ENCODE results near the gene LHX1.

DNA sequence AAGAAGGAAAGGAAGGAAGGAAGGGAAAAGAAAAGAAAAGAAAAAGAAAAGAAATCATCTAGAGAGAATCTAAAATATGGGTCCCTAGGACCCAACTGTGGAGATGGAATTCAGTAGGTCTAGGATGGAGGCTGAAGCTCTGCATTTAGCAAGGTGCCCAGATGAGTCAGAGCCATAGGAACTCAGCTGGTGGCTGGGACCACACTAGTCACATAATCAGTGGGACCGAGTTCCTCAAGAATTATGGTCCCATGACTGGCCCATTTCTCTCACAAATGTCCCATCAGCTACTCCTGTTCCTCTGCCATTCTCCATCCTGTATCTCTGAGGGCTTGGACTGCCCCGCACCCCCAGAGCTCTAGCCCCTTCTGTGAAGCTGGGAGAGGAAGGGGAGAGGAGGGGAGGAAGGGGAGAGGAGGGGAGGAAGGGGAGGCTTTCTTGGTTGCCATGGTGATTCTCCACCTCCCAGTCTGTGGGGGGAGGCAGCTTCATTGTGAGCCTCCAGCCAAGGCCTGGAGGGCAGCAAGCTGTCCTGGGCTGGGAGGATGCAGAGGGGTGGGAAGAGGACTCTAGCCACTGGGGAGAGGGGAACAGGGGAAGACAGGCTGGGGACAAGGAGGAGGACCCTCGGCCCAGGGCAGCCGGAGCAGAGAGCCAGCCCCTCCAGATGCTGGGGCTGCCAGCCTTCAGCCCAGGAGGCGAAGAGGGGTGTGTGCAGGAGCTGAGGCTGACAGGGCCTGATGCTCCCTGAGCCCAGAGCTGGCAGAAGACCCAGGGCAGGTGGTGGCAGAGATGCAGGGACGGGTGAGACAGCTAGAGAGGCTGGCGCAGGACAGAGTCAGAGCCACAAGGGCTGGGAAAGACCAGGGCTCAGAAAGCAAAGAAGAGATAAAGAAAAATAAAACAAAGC lies 37.8 kb upstream of the LHX1 start:
- no peak for TF ChIP-seq JUN (IDR thresholded peaks at IDR 0.05; ENCODE audit: low read depth, low read length)
- no peak for TF ChIP-seq YY1 (IDR thresholded peaks at IDR 0.05; ENCODE audit: low read depth, low read length)
- TF ChIP-seq, protein P1, sequence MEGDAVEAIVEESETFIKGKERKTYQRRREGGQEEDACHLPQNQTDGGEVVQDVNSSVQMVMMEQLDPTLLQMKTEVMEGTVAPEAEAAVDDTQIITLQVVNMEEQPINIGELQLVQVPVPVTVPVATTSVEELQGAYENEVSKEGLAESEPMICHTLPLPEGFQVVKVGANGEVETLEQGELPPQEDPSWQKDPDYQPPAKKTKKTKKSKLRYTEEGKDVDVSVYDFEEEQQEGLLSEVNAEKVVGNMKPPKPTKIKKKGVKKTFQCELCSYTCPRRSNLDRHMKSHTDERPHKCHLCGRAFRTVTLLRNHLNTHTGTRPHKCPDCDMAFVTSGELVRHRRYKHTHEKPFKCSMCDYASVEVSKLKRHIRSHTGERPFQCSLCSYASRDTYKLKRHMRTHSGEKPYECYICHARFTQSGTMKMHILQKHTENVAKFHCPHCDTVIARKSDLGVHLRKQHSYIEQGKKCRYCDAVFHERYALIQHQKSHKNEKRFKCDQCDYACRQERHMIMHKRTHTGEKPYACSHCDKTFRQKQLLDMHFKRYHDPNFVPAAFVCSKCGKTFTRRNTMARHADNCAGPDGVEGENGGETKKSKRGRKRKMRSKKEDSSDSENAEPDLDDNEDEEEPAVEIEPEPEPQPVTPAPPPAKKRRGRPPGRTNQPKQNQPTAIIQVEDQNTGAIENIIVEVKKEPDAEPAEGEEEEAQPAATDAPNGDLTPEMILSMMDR (IDR thresholded peaks at IDR 0.05; ENCODE audit: control extremely low read depth in 1 of 3, insufficient read depth in 1 of 3, low read depth in 1 of 3, low read length in 3 of 3), result no peak
- TF ChIP-seq EZH2 (IDR thresholded peaks at IDR 0.05; ENCODE audit: low read depth, low read length, severe bottlenecking), result no peak
- no peak for TF ChIP-seq POLR2AphosphoS5 (IDR thresholded peaks at IDR 0.05; ENCODE audit: low read depth, low read length)
- no peak for TF ChIP-seq JUND (IDR thresholded peaks at IDR 0.05; ENCODE audit: low read length)
- no peak for TF ChIP-seq GABPA (IDR thresholded peaks at IDR 0.05; ENCODE audit: borderline replicate concordance, insufficient read depth, low read length)
- no peak for TF ChIP-seq TAF1 (IDR thresholded peaks at IDR 0.05; ENCODE audit: low read depth, low read length)
- no peak for TF ChIP-seq SAP30 (IDR thresholded peaks at IDR 0.05; ENCODE audit: insufficient read depth, insufficient replicate concordance, low read length)
- no peak for TF ChIP-seq POLR2A (IDR thresholded peaks at IDR 0.05; ENCODE audit: control extremely low read depth in 1 of 2, low read depth in 2 of 2, low read length in 2 of 2)
- no peak for TF ChIP-seq EGR1 (IDR thresholded peaks at IDR 0.05; ENCODE audit: borderline replicate concordance, low read depth, low read length)
- no peak for TF ChIP-seq SIN3A (conservative IDR thresholded peaks at IDR 0.05 in 1 of 2, IDR thresholded peaks at IDR 0.05 in 1 of 2; ENCODE audit: low read depth in 1 of 2, low read length in 2 of 2)
- TF ChIP-seq SP2 (IDR thresholded peaks at IDR 0.05; ENCODE audit: low read length), result no peak

Data from H1 (cell line).